ENCODE results near the gene POMT1. TPM values are rescaled to one million over a fixed set of nuclear protein-coding genes. Genes with fewer than 3 reads are reported as not detected.

POMT1 gene
- total RNA-seq, 1 donor from 2014 or later: 53.3 TPM

- Mint-ChIP-seq H3K27ac (ENCODE audit: unreplicated experiment) (no peak overlapping the region), H3K9me3 (ENCODE audit: unreplicated experiment) (peaks cover 11% of the 10 kb centered on the region), H3K36me3 (ENCODE audit: unreplicated experiment) (peaks cover 3% of the 10 kb centered on the region), H3K27me3 (ENCODE audit: unreplicated experiment) (no peaks in the 10 kb centered on the region), H3K4me3 (ENCODE audit: unreplicated experiment) (no peak overlapping the region), H3K4me1 (ENCODE audit: unreplicated experiment) (peaks cover 7% of the 10 kb centered on the region)
- TF ChIP-seq, protein P1, sequence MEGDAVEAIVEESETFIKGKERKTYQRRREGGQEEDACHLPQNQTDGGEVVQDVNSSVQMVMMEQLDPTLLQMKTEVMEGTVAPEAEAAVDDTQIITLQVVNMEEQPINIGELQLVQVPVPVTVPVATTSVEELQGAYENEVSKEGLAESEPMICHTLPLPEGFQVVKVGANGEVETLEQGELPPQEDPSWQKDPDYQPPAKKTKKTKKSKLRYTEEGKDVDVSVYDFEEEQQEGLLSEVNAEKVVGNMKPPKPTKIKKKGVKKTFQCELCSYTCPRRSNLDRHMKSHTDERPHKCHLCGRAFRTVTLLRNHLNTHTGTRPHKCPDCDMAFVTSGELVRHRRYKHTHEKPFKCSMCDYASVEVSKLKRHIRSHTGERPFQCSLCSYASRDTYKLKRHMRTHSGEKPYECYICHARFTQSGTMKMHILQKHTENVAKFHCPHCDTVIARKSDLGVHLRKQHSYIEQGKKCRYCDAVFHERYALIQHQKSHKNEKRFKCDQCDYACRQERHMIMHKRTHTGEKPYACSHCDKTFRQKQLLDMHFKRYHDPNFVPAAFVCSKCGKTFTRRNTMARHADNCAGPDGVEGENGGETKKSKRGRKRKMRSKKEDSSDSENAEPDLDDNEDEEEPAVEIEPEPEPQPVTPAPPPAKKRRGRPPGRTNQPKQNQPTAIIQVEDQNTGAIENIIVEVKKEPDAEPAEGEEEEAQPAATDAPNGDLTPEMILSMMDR (IDR thresholded peaks at IDR 0.05): no peak
- no peak for DNase-seq (ENCODE audit: extremely low spot score, unreplicated experiment)
These were observed 59.6 kb downstream of the POMT1 start for GRCh38 chr9:131562032-131562959.

DNA sequence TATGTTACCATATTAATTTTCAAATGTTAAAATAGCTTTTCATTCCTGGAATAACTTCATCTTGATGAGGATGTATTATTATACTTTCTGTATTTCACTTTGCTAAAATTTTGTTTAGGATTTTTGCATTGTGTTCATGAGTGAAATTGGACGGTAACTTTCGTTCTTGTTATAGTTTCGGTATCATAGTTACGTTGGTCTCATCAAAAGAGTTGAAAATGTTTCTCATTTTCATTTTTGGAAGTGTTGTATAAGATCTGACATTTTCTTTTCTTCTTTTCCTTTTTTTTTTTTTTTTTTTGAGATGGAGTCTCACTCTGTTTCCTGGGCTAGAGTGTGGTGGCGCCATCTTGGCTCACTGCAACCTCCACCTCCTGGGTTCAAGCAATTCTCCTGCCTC lies 62.7 kb downstream of the POMT1 start:
- no peak for DNase-seq (ENCODE audit: extremely low spot score, unreplicated experiment)
- H3K27me3 Mint-ChIP-seq (ENCODE audit: unreplicated experiment): no peaks in the 10 kb centered on the region
- TF ChIP-seq, protein P1 (IDR thresholded peaks at IDR 0.05): no peak
- no peak overlapping the region for H3K4me3 Mint-ChIP-seq (ENCODE audit: unreplicated experiment)
- H3K36me3 Mint-ChIP-seq (ENCODE audit: unreplicated experiment): peaks cover 12% of the 10 kb centered on the region
- H3K9me3 Mint-ChIP-seq (ENCODE audit: unreplicated experiment): peaks cover 5% of the 10 kb centered on the region
- H3K4me1 Mint-ChIP-seq (ENCODE audit: unreplicated experiment): peaks cover 7% of the 10 kb centered on the region
- no peak overlapping the region for H3K27ac Mint-ChIP-seq (ENCODE audit: unreplicated experiment)

DNA sequence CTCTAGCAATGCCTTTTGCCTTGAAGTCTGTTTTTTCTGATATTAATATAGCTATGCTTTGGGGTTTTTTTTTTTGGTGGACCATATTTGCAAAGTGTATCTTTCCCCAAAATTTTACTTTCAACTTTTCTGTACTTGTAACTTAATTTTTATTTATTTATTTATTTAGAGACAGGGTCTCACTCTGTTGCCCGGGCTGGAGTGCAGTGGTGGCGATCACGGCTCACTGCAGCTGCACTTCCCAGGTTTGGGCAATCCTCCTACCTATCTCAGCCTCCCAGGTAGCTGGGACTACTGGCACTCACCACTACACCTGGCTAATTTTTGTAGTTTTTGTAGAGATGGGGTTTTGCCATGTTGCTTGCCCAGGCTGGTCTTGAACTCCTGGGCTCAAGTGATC lies 63.4 kb downstream of the POMT1 start:
- no peaks in the 10 kb centered on the region for H3K9me3 Mint-ChIP-seq (ENCODE audit: unreplicated experiment)
- peaks cover 7% of the 10 kb centered on the region for H3K4me1 Mint-ChIP-seq (ENCODE audit: unreplicated experiment)
- no peak for DNase-seq (ENCODE audit: extremely low spot score, unreplicated experiment)
- no peak overlapping the region for H3K27ac Mint-ChIP-seq (ENCODE audit: unreplicated experiment)
- H3K36me3 Mint-ChIP-seq (ENCODE audit: unreplicated experiment): peaks cover 13% of the 10 kb centered on the region
- no peaks in the 10 kb centered on the region for H3K27me3 Mint-ChIP-seq (ENCODE audit: unreplicated experiment)
- no peak overlapping the region for H3K4me3 Mint-ChIP-seq (ENCODE audit: unreplicated experiment)
- TF ChIP-seq, protein P1 (IDR thresholded peaks at IDR 0.05): no peak

DNA sequence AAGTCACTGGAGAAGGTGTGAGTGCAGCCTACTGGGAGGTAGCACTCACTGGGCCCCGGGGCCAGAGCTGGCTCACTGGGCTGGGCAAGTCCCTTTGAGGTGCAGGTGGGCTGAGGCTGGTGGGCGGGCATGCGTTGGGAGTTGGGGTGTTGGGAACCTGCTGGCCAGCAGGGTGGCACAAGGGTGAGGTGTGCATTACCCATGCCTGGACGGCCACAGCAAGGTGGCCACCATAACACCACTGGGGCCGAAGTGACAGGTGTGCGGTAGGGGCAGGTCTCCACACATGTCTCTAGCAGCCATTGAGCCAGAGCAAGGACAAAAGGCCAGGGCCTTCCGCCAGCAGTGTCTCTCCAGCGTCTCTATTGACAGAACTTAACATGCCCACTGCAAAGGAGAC lies 65.2 kb downstream of the POMT1 start:
- DNase-seq (ENCODE audit: extremely low spot score, unreplicated experiment): no peak
- peaks cover 17% of the 10 kb centered on the region for H3K36me3 Mint-ChIP-seq (ENCODE audit: unreplicated experiment)
- H3K27ac Mint-ChIP-seq (ENCODE audit: unreplicated experiment): no peak overlapping the region
- no peak overlapping the region for H3K4me3 Mint-ChIP-seq (ENCODE audit: unreplicated experiment)
- H3K4me1 Mint-ChIP-seq (ENCODE audit: unreplicated experiment): no peaks in the 10 kb centered on the region
- H3K9me3 Mint-ChIP-seq (ENCODE audit: unreplicated experiment): no peaks in the 10 kb centered on the region
- no peaks in the 10 kb centered on the region for H3K27me3 Mint-ChIP-seq (ENCODE audit: unreplicated experiment)
- TF ChIP-seq, protein P1 (IDR thresholded peaks at IDR 0.05): no peak

Other genes with a start within 250 kb of the POMT1 start
- 1.0 and 1.1 TPM in 2 replicates for gene FAM78A, start 226.4 kb upstream of the POMT1 start, total RNA-seq
- 0.68 and 0.73 TPM in 2 replicates for gene PLPP7, start 213.2 kb upstream of the POMT1 start, total RNA-seq
- 285 and 290 TPM in 2 replicates for gene PRRC2B, start 108.8 kb upstream of the POMT1 start, total RNA-seq
- 30.7 and 32.2 TPM in 2 replicates for gene UCK1, start 28.3 kb downstream of the POMT1 start, total RNA-seq
- gene PRRT1B, start 42.6 kb downstream of the POMT1 start, total RNA-seq: not detected in 2 replicates
- gene RAPGEF1, start 237.2 kb downstream of the POMT1 start, total RNA-seq: 94.3 TPM in 2 replicates